ENCODE data around the gene CHMP3.
"Not testable (repeated sequence)": the region's sequence is repeated elsewhere in the genome, so short reads cannot be mapped to it uniquely, and the experiment has no call there.

The CHMP3 gene

DNA sequence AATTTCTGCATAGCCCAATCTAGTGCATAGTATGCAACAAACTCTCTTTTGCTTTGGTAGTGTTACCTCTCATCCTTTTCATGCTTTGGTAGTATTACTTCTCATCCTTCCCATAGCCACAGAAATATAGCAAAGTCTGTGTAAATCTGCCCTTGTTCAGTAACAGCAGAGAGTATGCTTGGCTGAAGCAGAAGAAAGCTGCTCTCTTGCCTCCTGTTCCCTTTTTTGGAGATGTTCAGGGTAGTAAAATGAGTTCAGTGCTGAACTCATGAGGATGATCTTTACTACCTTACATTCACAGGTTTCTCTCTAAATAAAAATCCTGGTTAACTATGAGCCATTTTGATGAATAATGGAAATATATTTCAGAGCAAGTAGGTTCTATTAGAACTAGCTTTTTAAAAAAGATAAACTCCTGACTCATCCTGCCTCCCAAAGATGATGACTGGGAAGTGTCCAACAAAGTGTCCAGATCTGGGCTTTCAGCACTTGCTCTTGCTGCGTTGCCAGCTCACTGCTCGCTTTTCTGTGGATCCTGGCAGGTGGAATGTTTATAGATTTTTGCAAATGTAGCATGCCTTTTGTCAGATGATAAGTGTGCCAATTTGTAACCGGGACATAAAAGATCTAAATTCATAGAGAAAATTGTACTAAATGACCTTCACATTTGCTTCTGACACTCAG, 29.4 kb upstream of the CHMP3 start:
- no peak overlapping the region for H3K27ac ChIP-seq
- TF ChIP-seq, protein P1, sequence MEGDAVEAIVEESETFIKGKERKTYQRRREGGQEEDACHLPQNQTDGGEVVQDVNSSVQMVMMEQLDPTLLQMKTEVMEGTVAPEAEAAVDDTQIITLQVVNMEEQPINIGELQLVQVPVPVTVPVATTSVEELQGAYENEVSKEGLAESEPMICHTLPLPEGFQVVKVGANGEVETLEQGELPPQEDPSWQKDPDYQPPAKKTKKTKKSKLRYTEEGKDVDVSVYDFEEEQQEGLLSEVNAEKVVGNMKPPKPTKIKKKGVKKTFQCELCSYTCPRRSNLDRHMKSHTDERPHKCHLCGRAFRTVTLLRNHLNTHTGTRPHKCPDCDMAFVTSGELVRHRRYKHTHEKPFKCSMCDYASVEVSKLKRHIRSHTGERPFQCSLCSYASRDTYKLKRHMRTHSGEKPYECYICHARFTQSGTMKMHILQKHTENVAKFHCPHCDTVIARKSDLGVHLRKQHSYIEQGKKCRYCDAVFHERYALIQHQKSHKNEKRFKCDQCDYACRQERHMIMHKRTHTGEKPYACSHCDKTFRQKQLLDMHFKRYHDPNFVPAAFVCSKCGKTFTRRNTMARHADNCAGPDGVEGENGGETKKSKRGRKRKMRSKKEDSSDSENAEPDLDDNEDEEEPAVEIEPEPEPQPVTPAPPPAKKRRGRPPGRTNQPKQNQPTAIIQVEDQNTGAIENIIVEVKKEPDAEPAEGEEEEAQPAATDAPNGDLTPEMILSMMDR (conservative IDR thresholded peaks at IDR 0.05), result no peak

DNA sequence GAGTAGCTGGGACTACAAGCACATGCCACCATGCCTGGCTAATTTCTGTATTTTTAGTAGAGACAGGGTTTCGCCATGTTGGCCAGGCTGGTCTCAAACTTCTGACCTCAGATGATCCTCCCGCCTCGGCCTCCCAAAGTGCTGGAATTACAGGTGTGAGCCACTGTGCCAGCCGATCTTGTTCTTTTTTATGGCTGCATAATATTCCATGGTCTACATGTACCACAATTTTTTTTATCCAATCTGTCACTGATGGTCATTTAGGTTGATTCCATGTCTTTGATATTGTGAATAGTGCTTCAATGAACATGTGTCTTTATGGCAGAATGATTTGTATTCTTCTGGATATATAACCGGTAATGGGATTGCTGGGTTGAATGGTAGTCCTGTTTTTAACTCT, 26.5 kb upstream of the CHMP3 start:
- H3K27ac ChIP-seq, result not testable (repeated sequence)

DNA sequence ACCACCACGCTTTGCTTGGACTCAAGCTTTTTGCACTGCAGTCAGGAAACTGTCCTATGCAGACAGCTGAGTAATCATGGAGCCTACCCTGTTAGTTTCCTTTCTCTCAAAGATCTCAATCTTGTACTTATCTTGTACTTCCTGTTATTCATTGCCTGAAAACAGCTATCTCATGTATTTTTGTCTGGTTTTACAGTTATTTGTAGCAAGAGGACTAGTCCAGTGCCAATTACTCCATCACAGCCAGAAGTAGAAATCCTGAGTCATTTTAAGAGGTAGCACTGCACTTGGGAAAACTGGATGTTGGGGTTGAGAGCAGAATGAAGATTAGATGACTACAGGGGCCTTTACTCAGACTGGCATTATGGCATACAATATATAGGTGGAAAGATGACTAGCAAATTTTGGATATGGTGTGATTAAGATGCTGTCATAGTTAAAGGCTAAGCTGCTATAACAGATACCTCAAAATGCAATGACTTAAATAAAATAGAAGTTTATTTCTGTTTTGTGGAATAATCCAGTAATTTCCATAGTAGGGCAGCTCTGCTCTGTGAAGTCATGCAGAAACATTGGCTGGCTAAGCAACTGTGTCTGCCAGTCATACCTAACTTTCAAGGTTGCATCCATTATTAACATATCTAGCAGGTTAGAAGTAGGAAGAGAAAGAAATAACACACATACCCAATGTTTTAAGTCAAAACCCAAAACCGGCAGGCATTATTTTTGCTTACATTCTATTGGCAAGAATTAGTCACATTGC, 21.1 kb upstream of the CHMP3 start:
- TF ChIP-seq, protein P1 (conservative IDR thresholded peaks at IDR 0.05), result no peak
- no peak overlapping the region for H3K27ac ChIP-seq

DNA sequence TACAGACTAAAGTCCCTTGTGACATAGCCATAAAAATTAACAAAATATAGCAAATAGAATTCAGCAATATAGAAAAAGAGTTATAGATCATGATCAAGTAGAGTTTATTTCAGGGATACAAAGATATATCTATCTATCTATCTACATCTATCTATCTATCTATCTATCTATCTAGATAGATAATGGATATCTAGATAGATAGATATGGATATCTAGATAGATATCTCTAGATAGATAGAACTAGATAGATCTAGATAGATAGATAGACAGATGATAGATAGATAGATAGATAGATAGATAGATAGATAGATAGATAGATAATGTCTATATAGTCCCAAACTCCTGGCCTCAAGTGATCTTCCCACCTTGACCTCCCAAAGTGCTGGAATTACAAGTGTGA, 17.3 kb upstream of the CHMP3 start:
- TF ChIP-seq, protein P1 (conservative IDR thresholded peaks at IDR 0.05), result no peak
- H3K27ac ChIP-seq, result no peak overlapping the region

DNA sequence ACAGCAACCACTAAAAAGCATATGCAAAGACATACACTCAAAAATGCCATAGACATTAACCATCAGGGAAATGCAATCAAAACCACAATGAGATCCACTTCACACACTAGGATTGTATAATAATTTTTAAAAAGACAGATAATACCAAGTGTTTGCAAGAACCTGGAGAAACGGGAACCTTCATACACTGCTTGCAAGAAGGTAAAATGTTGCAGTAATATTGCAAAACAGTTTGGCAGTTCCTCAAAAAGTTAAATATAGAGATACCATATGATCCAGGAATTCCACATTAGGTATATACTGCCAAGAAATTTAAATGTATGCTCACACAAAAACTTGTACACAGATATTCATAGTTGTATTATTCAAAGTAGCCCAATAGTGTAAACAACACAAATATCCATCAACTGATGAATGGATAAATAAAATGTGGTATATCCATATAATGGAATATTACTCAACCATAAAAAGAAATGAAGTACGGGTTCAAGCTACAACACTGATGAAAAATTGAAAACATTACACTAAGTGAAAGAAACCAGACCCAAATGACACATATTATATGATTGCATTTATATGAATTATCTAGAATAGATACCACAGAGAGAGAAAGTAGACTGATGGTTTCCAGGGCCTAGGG, 14.7 kb upstream of the CHMP3 start:
- no peak overlapping the region for H3K27ac ChIP-seq
- TF ChIP-seq, protein P1 (conservative IDR thresholded peaks at IDR 0.05), result no peak

DNA sequence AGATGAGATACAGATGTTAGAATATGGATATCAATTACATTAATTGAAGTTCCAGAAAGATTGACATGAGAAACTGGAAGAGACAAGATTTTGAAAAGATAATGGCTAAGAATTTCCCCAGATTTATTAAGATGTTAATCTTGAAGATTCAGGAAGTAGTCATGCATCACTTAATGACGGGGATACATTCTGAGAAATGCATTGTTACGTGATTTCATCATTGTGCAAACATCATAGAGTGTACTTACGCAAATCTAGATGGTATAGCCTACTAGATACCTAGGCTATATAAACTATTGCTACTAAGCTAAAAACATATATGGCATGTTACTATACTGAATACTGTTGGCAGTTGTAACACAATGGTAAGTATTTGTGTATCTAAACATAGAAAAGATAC, 6.8 kb upstream of the CHMP3 start:
- no peak overlapping the region for H3K27ac ChIP-seq

DNA sequence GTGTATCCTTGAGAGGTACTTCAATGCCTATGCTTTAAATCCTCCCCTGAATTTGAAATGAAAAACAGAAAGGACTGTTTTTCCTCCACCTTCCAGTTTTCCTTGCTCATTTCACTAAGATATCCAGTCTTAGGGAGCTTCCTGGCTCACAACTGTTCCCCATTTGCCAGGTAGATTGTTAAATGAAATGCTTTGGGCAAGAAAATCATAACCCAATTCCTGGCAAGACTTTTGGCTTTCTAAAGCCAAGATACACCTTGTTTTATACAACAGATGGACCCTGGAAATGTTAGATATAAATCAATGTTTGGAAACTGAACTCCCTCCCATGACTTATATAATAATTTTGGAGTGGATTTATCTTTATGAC, 3.6 kb upstream of the CHMP3 start:
- TF ChIP-seq, protein P1 (conservative IDR thresholded peaks at IDR 0.05), result no peak
- H3K27ac ChIP-seq, result no peak overlapping the region

More for the DNA sequence above, 6.8 kb upstream of the CHMP3 start:
- TF ChIP-seq, protein P1 (conservative IDR thresholded peaks at IDR 0.05), result no peak
